HG03457 (cell line): Measurements from ENCODE around the gene CST5.
"Not testable (repeated sequence)": the region's sequence is repeated elsewhere in the genome, so short reads cannot be mapped to it uniquely, and the experiment has no call there.

Source experiments
- ATAC-seq: cut with Tn5 transposase; IDR thresholded peaks from one replicate; pipeline ENCODE4 v1.9.1; 2021; ENCODE audit warnings: moderate number of reproducible peaks; ENCODE audit not compliant: unreplicated experiment

Gene CST5

DNA sequence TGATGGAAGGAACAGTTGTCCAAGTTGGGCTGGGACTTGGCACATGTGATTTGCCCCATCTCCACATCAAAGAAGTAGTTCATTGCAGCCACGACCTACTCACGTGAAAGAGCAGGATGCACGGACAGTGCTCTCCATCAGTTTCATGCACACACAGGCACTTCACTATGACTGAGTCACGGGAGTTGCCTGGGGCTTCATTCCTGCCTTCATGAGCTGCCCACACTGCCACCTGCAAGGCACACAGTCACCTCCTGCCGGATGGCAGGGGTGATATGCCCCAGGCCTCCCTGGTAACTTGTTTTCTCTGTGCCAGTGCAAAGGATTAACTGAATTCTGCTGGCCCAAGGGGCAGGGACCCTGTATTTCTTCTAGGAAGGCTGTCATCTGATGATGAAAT is 22.8 kb downstream of the CST5 start:
- no peak for ATAC-seq

- ATAC-seq: no peak
Measured at GRCh38 chr20:23856226-23856625, 23.3 kb downstream of the CST5 start.

- no peak for ATAC-seq
Measured at GRCh38 chr20:23841693-23842092, 37.9 kb downstream of the CST5 start.

DNA sequence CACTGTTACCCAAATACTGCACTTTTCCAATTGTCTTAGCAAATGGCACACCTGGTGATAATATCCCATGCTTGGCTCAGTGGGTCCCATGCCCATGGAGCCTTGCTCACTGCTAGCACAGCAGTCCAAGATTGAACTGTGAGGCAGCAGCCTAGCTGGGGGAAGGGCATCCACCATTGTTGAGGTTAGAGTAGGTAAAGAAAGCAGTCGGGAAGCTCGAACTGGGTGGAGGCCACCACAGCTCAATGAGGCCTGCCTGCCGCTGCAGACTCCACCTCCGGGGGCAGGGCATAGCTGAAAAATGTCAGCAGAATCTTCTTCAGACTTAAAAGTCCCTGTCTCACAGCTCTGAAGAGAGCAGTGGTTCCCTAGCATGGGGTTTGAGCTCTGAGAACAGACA is 43.8 kb downstream of the CST5 start:
- ATAC-seq: no peak

DNA sequence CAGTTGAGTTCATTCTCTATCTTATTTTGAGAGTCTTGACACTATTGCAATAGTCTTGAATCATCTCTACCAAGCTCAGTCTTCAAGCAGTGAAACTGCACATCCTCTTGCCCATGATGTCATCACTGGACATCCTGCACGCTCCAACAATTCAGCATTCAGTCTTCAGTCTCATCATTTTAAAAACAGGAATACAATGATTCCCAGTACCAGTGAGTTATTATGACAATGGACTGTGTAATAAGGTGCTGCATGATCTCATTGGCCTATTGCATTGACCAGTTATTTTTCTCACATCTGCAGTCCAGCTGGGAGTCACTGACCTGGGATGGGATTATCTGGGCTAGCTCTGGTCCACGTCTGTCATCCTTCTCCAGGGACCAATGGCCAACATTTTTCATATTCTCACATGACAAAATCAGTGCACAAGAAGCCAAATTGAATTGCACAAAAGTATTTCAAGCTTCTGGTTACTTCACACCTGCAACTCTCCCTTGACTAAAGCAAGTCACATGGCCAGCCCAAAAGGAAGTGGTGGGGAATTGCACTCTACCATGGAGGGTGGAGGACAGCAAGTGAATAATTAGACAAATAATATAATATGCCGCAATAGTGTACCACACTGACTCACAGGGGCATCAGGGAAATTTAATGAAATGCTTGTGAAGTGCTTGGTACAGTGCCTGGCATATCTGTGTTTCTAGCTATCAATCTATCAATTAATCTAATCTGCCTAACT is 46.6 kb downstream of the CST5 start:
- no peak for ATAC-seq

DNA sequence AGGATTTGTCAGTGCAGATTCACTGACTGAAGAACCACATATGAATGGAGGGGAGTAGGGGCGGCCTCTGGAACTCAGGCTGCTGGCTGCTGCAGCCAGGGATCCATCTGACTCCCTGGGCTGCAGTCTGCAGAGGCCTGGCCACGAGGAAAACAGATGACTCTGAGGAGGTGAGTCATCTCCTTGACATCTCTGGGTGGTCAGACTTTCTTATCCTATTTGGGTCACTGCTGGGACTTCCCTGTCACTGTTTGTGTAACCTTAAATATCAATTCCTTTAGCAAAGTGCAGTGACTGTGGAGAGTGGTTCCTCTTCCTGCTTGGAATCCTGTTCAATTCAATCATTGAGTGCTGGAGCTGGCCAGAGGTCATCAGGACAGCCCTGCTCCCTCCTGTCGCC is 47.6 kb downstream of the CST5 start:
- ATAC-seq: not testable (repeated sequence)

DNA sequence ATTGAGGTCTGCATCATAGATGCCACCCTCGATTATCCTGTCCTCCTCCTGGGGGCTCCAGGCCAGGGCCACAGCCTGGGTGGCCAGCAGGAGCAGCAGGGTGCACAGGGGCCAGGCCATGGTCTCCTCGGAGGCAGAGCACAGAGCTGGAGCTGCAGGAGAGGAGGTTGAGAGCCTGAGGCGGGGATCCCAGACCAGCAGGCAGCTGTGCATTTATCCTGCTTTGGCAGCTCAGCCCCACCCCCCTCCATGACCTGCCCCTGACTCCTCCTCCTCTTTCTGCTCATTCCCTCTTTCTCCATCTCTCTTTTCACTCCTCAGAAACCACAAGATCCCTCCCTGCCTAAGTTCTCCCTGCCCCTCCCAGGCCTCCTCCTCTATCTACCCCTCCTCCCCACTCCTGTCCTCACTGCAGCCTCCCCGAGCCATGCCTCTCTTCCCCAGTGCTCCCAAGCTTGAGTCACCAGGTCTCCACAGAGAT is 53.0 kb downstream of the CST5 start, which contains the start of gene CST2:
Gene CST2 (minus strand): TSS at position 189 of the 481 bp plus-strand sequence. CDS start 69 bp downstream, at position 120.
- ATAC-seq: no peak
